ENCODE data around the gene MLLT10. TPM values are rescaled to one million over a fixed set of nuclear protein-coding genes. Genes with fewer than 3 reads are reported as not detected.

Gene MLLT10
- total and polyA plus RNA-seq, 8 donors, result 39.9 to 55.2 (median 49.2) TPM

DNA sequence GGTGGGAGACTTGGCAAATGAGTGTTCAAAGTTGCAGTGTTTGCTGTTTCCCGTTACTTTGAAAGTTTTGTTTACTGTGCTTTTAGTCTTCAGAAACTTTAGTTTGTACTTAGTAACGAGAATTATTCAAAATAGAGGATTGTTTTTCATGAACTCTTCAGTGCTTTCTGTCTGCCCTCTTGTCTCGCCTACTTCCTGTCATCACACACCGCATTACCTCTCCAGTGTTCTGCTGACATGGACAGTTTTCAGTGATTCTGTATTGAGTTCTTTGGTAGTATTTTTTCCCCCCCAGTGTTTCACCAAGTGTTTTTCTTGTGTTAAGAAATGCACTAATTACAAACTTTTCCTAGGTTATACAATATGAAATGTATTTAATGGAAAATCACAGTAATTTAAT lies 207.0 kb downstream of the MLLT10 start:
- H3K27me3 ChIP-seq, result no peaks in the 10 kb centered on the region
- DNase-seq (no peak), ATAC-seq (no peak)
- no peak overlapping the region for H3K27ac ChIP-seq
- H3K4me3 ChIP-seq, result no peak overlapping the region
- H3K9me3 ChIP-seq, result no peaks in the 10 kb centered on the region
- intact Hi-C loops (cut with DNase I), result no loop called here
- H3K4me1 ChIP-seq, result no peaks in the 10 kb centered on the region
- H3K36me3 ChIP-seq, result peaks cover 0 to 84% of the 10 kb centered on the region in 2 donors
- TF ChIP-seq, protein P1, sequence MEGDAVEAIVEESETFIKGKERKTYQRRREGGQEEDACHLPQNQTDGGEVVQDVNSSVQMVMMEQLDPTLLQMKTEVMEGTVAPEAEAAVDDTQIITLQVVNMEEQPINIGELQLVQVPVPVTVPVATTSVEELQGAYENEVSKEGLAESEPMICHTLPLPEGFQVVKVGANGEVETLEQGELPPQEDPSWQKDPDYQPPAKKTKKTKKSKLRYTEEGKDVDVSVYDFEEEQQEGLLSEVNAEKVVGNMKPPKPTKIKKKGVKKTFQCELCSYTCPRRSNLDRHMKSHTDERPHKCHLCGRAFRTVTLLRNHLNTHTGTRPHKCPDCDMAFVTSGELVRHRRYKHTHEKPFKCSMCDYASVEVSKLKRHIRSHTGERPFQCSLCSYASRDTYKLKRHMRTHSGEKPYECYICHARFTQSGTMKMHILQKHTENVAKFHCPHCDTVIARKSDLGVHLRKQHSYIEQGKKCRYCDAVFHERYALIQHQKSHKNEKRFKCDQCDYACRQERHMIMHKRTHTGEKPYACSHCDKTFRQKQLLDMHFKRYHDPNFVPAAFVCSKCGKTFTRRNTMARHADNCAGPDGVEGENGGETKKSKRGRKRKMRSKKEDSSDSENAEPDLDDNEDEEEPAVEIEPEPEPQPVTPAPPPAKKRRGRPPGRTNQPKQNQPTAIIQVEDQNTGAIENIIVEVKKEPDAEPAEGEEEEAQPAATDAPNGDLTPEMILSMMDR (IDR thresholded peaks at IDR 0.05), result no peak

DNA sequence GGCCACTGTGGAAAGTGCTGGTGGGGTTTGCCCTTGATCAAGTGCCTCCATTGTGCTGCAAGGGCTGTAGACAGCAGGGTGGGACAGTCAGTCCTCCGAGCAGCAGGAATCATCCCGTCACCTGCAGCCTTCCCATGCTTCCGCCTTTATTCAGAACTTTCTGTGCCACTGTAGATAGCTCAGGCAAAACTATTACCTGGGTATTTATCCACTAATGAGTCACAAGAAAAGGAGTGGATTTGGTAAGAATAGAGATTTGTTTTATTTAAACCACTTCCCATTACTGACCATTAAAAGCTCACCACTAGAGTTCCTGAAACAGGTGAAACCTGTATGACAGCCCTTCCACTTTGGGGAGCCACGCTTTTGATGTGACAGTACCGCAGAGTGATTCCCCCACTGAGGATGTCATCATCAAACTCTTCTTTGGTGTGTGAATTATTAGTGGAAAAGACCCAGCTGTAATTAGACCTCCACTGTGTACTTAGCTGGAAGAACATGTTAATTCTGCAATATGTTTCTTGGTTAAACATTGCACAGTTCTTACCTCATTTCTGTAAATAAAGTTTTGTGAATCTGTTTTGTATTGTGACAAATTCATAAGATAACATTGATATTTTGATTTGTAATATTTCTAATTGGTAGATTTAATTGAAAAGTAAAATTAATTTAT lies 208.8 kb downstream of the MLLT10 start:
- Histone ChIP-seq H3K4me1 (no peaks in the 10 kb centered on the region), H3K4me3 (no peak overlapping the region), H3K27ac (no peak overlapping the region), H3K9me3 (no peaks in the 10 kb centered on the region), H3K36me3 (peaks cover 0 to 72% of the 10 kb centered on the region in 2 donors), H3K27me3 (no peaks in the 10 kb centered on the region)
- DNase-seq (no peak), ATAC-seq (no peak)
- intact Hi-C loops (cut with DNase I), result no loop called here
- TF ChIP-seq, protein P1 (IDR thresholded peaks at IDR 0.05), result no peak

DNA sequence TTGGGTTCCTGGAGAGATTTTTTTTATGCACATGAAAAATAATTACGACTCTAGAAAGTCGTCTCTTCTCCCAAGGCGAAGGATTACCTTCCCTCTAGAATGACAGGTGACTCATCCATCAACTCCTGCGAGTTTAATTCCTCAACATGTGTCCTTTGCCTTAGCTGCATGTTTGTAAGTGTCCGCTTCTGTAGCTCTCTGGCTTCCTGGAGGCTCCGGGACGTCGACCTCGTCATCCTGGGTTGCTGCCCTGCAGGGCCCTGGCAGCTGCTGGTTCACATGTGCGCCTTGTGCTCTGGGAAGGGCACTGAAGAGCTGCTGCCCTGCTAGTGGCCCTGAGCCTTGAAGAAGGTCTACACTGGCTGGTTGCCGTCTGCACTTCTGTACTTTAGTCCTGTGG lies 210.2 kb downstream of the MLLT10 start:
- no peak overlapping the region for H3K27ac ChIP-seq
- no peaks in the 10 kb centered on the region for H3K4me1 ChIP-seq
- H3K9me3 ChIP-seq, result no peaks in the 10 kb centered on the region
- no peaks in the 10 kb centered on the region for H3K27me3 ChIP-seq
- no peak overlapping the region for H3K4me3 ChIP-seq
- intact Hi-C loops (cut with DNase I), result no loop called here
- no peak for ATAC-seq
- no peak for DNase-seq
- peaks cover 0 to 58% of the 10 kb centered on the region in 2 donors for H3K36me3 ChIP-seq
- TF ChIP-seq, protein P1 (IDR thresholded peaks at IDR 0.05), result no peak

DNA sequence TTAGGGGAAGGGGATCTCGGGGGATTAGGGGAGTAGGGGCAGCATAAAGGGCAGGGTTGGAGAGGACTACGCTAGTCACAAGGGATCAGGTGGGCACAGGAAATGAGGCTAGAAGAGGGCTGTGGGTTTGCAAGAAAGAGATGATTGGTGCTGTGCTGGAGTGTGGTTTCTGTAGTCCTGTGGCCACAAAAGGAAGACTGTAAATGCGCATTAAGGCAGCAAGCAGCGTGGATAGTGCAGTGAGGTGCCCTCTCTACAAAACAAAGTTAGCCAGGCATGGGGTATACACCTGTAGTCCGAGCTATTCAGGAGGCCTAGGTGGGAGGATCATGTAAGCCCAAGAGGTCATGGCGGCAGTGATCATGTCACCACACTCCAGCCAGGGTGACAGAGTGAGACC lies 212.1 kb downstream of the MLLT10 start:
- no peak overlapping the region for H3K4me3 ChIP-seq
- intact Hi-C loops (cut with DNase I), result no loop called here
- TF ChIP-seq, protein P1 (IDR thresholded peaks at IDR 0.05), result no peak
- peaks cover 0 to 44% of the 10 kb centered on the region in 2 donors for H3K36me3 ChIP-seq
- ATAC-seq (no peak), DNase-seq (no peak)
- no peaks in the 10 kb centered on the region for H3K9me3 ChIP-seq
- H3K4me1 ChIP-seq, result no peaks in the 10 kb centered on the region
- H3K27ac ChIP-seq, result no peak overlapping the region
- H3K27me3 ChIP-seq, result no peaks in the 10 kb centered on the region

DNA sequence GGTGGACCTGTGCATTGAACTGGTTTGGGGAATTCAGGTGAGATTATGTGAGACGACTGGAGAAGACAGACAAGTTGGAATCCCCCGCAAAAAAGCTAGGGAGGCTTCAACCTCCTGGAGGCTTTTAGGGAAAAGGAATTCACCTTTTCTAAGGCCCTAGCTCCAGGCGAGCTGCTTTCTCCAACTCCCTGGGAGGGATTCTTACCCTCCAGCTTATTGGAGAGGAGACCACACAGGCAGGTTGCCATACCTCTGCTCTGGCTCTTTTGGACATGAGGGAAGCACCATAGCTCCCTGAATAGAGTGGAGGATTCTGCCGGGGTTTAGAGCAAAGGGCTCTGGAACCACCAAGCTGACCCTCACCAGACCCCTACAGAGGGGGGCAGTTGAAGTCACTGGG lies 213.8 kb downstream of the MLLT10 start:
- H3K27me3 ChIP-seq, result no peaks in the 10 kb centered on the region
- no peaks in the 10 kb centered on the region for H3K4me1 ChIP-seq
- H3K4me3 ChIP-seq, result no peak overlapping the region
- ATAC-seq (no peak), DNase-seq (no peak)
- peaks cover 0 to 29% of the 10 kb centered on the region in 2 donors for H3K36me3 ChIP-seq
- no peaks in the 10 kb centered on the region for H3K9me3 ChIP-seq
- H3K27ac ChIP-seq, result no peak overlapping the region
- intact Hi-C loops (cut with DNase I), result no loop called here
- TF ChIP-seq, protein P1 (IDR thresholded peaks at IDR 0.05), result no peak
